Thoracic aorta (tissue), 2 donors: ENCODE measurements around the gene SIK3. TPM values are rescaled to one million over a fixed set of nuclear protein-coding genes. Genes with fewer than 3 reads are reported as not detected.

ENCODE experiments used
- ATAC-seq: fragments of 150-250 bp; one replicate; pipeline ENCODE4 v1.8.0; 2017; ENCODE audit warnings: low read depth; ENCODE audit not compliant: insufficient number of reproducible peaks, low FRiP score
- DNase-seq: peaks from one replicate; pipeline ENCODE4 v3.0.0-alpha.2; 2020; ENCODE audit warnings: low spot score
- H3K27ac ChIP-seq, 2 donors: fragments of 200-600 bp; sonication (generic); 1 replicate in 1 of 2; 2 replicates in 1 of 2; pipeline ENCODE4 v1.5.1; 2016; ENCODE audit warnings: mild to moderate bottlenecking in 2 of 2, moderate library complexity in 2 of 2
- H3K27me3 ChIP-seq: fragments of 200-600 bp; sonication (generic); replicated peaks from 2 replicates; pipeline ENCODE4 v1.6.0; 2016; ENCODE audit warnings: mild to moderate bottlenecking; ENCODE audit not compliant: insufficient read depth
- H3K36me3 ChIP-seq: fragments of 200-600 bp; sonication (generic); one replicate; pipeline ENCODE4 v1.5.1; 2016
- H3K4me1 ChIP-seq, 2 donors: fragments of 200-600 bp; sonication (generic); 1 replicate in 1 of 2; 2 replicates in 1 of 2; pipeline versions ENCODE4 v1.5.1 to v1.6.0; 2016; ENCODE audit warnings: low read depth in 2 of 2, mild to moderate bottlenecking in 1 of 2; ENCODE audit not compliant: control insufficient read depth in 1 of 2
- H3K4me3 ChIP-seq: fragments of 200-600 bp; sonication (generic); 2 replicates; pipeline ENCODE4 v1.5.1; 2016; ENCODE audit warnings: mild to moderate bottlenecking
- H3K9me3 ChIP-seq: fragments of 200-600 bp; sonication (generic); 2 replicates; pipeline ENCODE4 v1.5.1; 2016
- total RNA-seq, 2 donors: library from RNA; depleted of rRNA; stranded (reverse); fragments of >200 nt; gene quantifications; one replicate each; pipeline versions ENCODE4 v1.1.0 to v1.2.3, GENCODE V29; 2016
- TF ChIP-seq, protein P1 (sequence below): fragments of 200-600 bp; sonication (generic); IDR thresholded peaks from one replicate; pipeline ENCODE4 v1.5.1; 2019; ENCODE audit warnings: antibody characterized with exemption

SIK3 gene
- total RNA-seq, 2 donors from 2014 or later, result 32.9 to 53.7 TPM

GRCh38 chr11:116853461-116854073 lies 244.7 kb downstream of the SIK3 start:
- ATAC-seq, result no peak
- no peaks in the 10 kb centered on the region for H3K27me3 ChIP-seq
- H3K4me1 ChIP-seq, result peaks cover 18 to 25% of the 10 kb centered on the region in 2 donors
- H3K36me3 ChIP-seq, result peaks cover 8% of the 10 kb centered on the region
- no peak overlapping the region for H3K27ac ChIP-seq
- DNase-seq, result no peak
- TF ChIP-seq, protein P1, sequence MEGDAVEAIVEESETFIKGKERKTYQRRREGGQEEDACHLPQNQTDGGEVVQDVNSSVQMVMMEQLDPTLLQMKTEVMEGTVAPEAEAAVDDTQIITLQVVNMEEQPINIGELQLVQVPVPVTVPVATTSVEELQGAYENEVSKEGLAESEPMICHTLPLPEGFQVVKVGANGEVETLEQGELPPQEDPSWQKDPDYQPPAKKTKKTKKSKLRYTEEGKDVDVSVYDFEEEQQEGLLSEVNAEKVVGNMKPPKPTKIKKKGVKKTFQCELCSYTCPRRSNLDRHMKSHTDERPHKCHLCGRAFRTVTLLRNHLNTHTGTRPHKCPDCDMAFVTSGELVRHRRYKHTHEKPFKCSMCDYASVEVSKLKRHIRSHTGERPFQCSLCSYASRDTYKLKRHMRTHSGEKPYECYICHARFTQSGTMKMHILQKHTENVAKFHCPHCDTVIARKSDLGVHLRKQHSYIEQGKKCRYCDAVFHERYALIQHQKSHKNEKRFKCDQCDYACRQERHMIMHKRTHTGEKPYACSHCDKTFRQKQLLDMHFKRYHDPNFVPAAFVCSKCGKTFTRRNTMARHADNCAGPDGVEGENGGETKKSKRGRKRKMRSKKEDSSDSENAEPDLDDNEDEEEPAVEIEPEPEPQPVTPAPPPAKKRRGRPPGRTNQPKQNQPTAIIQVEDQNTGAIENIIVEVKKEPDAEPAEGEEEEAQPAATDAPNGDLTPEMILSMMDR, result no peak
- no peaks in the 10 kb centered on the region for H3K9me3 ChIP-seq
- H3K4me3 ChIP-seq, result no peak overlapping the region

DNA sequence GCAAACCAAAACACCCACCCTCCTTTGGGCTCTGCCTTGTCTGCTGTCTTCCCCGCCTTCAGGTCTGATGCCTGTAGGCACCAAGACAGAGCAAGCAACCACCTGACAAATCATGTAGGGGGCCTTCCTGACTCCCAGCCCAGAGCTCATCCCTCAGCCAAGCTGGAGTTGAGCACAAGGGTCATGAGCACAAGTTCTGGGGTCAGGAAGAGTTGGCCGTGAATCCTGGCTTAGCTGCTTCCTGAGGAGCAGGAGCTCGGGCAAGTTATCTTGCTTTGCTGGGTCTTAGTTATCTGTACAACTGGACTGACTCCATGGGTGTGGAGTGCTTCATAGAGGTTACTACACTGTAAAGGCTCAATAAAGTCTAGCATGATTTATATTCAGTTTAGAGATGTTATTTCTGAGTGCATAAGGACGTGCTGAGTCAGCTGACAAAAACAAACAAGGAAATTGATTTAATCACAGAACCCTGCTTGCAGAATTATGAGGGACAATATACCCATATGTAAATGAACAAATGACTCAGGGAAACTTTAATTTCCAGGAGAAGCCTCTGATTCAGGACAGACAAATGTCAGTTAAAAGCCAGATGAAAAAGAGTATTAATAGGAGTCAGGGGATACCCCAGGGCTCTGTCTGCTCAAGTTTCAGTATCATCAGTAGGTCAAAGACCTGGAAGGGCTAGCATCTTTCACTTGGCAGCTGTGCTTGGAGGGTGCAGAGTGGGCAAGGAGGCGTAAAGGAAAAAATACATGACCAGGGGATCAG lies 245.8 kb downstream of the SIK3 start:
- peak overlapping the region in 1 of 2 donors; percentile 32 for H3K27ac ChIP-seq
- TF ChIP-seq, protein P1, result no peak
- H3K36me3 ChIP-seq, result peaks cover 4% of the 10 kb centered on the region
- DNase-seq, result no peak
- no peaks in the 10 kb centered on the region for H3K27me3 ChIP-seq
- peaks cover 18 to 25% of the 10 kb centered on the region in 2 donors for H3K4me1 ChIP-seq
- no peak overlapping the region for H3K4me3 ChIP-seq
- H3K9me3 ChIP-seq, result no peaks in the 10 kb centered on the region
- no peak for ATAC-seq

DNA sequence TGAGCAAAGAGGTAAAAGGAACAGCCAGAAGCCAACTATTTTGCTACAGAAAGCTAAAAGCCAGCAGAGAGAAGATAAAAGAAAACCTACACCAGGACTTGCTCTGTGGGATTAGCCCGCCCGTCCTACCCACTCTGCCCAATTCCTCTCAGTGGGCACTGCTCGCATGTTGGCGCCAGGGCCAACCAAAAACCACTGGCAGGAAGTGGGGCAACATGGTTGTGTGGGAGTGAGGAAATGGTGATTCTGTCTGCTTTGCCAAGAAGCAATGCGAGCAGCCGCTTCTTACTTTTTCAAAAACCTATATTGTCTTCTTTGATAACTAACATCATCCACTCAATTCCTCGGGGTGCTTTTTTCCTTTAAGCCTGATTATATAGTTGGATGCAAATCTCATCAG lies 246.6 kb downstream of the SIK3 start:
- Histone ChIP-seq H3K27me3 (no peaks in the 10 kb centered on the region), H3K4me3 (no peak overlapping the region), H3K36me3 (peaks cover 12% of the 10 kb centered on the region), H3K9me3 (no peaks in the 10 kb centered on the region), H3K27ac (peak overlapping the region in 1 of 2 donors; percentile 32), H3K4me1 (peaks cover 18 to 25% of the 10 kb centered on the region in 2 donors)
- no peak for DNase-seq
- no peak for ATAC-seq
- TF ChIP-seq, protein P1, result no peak

DNA sequence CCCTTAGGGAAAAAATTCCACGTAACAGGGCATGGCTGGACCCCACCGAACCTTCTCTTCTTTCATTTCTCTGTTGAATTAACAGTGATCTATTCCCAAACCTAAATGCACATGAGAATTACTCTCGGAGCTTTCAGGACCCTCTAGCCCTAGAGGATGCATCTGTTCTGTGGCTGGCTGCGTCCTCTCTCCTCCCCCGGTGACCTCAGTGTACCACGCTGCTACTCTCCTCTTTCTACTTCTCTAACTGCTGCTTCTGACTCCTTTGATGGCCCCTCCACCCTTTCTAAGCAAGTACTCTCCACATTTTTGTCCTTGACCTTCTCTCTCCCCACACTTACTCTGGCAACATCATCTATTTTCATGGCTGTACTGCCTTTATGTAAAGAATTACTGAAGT lies 248.7 kb downstream of the SIK3 start:
- no peak overlapping the region for H3K4me3 ChIP-seq
- no peak for DNase-seq
- H3K9me3 ChIP-seq, result no peaks in the 10 kb centered on the region
- H3K36me3 ChIP-seq, result peaks cover 21% of the 10 kb centered on the region
- TF ChIP-seq, protein P1, result no peak
- no peaks in the 10 kb centered on the region for H3K27me3 ChIP-seq
- ATAC-seq, result no peak
- H3K4me1 ChIP-seq, result peaks cover 18 to 25% of the 10 kb centered on the region in 2 donors
- H3K27ac ChIP-seq, result no peak overlapping the region

GRCh38 chr11:116849060-116849459 lies 249.2 kb downstream of the SIK3 start:
- H3K36me3 ChIP-seq, result peaks cover 21% of the 10 kb centered on the region
- no peak overlapping the region for H3K27ac ChIP-seq
- TF ChIP-seq, protein P1, result no peak
- no peak overlapping the region for H3K4me3 ChIP-seq
- ATAC-seq, result no peak
- H3K27me3 ChIP-seq, result no peaks in the 10 kb centered on the region
- H3K9me3 ChIP-seq, result no peaks in the 10 kb centered on the region
- DNase-seq, result no peak
- peaks cover 18 to 25% of the 10 kb centered on the region in 2 donors for H3K4me1 ChIP-seq
